Cortex of kidney (tissue), 1 donor: ENCODE results near the gene SDK1.

Experiments
- DNase-seq: peaks from one replicate; lab custom pipeline; 2025; lab: John Stamatoyannopoulos, UW

SDK1 gene

GRCh38 chr7:3981281-3981680 lies 680.2 kb downstream of the SDK1 start:
- no peak for DNase-seq

GRCh38 chr7:3984456-3984855 lies 683.4 kb downstream of the SDK1 start:
- DNase-seq: no peak

GRCh38 chr7:3986927-3987326 lies 685.9 kb downstream of the SDK1 start:
- no peak for DNase-seq

- no peak for DNase-seq
Measured at GRCh38 chr7:3987426-3987927, 686.4 kb downstream of the SDK1 start.

- no peak for DNase-seq
Measured at GRCh38 chr7:3989723-3990122, 688.7 kb downstream of the SDK1 start.

GRCh38 chr7:3991731-3992231 lies 690.7 kb downstream of the SDK1 start:
- no peak for DNase-seq

- no peak for DNase-seq
Measured at GRCh38 chr7:3992841-3993240, 691.8 kb downstream of the SDK1 start.

- DNase-seq: no peak
Measured at GRCh38 chr7:3994764-3995163, 693.7 kb downstream of the SDK1 start.

GRCh38 chr7:3995187-3995586 lies 694.1 kb downstream of the SDK1 start:
- no peak for DNase-seq

GRCh38 chr7:3998060-3998459 lies 697.0 kb downstream of the SDK1 start:
- no peak for DNase-seq

- DNase-seq: no peak
Measured at GRCh38 chr7:4000139-4000538, 699.1 kb downstream of the SDK1 start.

GRCh38 chr7:4000934-4001333 lies 699.9 kb downstream of the SDK1 start:
- no peak for DNase-seq

GRCh38 chr7:4001742-4002141 lies 700.7 kb downstream of the SDK1 start:
- DNase-seq: no peak

GRCh38 chr7:4003503-4003902 lies 702.5 kb downstream of the SDK1 start:
- no peak for DNase-seq

GRCh38 chr7:4006687-4007086 lies 705.6 kb downstream of the SDK1 start:
- no peak for DNase-seq

- DNase-seq: no peak
Measured at GRCh38 chr7:4009211-4010060, 708.4 kb downstream of the SDK1 start.

GRCh38 chr7:4010061-4010605 lies 709.1 kb downstream of the SDK1 start:
- no peak for DNase-seq

- DNase-seq: no peak
Measured at GRCh38 chr7:4010923-4011656, 710.0 kb downstream of the SDK1 start.

GRCh38 chr7:4013793-4014192 lies 712.7 kb downstream of the SDK1 start:
- DNase-seq: no peak

- DNase-seq: no peak
Measured at GRCh38 chr7:4014346-4015050, 713.4 kb downstream of the SDK1 start.

- DNase-seq: no peak
Measured at GRCh38 chr7:4015371-4015770, 714.3 kb downstream of the SDK1 start.

- no peak for DNase-seq
Measured at GRCh38 chr7:4015996-4016395, 714.9 kb downstream of the SDK1 start.
